ENCODE results near the gene ARHGAP22.

The ARHGAP22 gene

GRCh38 chr10:48605786-48606529 is 1.1 kb upstream of the ARHGAP22 start:
- no peak for FAIRE-seq
- DNase-seq (ENCODE audit: insufficient read length, low spot score): no peak
- TF ChIP-seq, protein P1, sequence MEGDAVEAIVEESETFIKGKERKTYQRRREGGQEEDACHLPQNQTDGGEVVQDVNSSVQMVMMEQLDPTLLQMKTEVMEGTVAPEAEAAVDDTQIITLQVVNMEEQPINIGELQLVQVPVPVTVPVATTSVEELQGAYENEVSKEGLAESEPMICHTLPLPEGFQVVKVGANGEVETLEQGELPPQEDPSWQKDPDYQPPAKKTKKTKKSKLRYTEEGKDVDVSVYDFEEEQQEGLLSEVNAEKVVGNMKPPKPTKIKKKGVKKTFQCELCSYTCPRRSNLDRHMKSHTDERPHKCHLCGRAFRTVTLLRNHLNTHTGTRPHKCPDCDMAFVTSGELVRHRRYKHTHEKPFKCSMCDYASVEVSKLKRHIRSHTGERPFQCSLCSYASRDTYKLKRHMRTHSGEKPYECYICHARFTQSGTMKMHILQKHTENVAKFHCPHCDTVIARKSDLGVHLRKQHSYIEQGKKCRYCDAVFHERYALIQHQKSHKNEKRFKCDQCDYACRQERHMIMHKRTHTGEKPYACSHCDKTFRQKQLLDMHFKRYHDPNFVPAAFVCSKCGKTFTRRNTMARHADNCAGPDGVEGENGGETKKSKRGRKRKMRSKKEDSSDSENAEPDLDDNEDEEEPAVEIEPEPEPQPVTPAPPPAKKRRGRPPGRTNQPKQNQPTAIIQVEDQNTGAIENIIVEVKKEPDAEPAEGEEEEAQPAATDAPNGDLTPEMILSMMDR (IDR thresholded peaks at IDR 0.05; ENCODE audit: insufficient read depth, missing control alignments): no peak

DNA sequence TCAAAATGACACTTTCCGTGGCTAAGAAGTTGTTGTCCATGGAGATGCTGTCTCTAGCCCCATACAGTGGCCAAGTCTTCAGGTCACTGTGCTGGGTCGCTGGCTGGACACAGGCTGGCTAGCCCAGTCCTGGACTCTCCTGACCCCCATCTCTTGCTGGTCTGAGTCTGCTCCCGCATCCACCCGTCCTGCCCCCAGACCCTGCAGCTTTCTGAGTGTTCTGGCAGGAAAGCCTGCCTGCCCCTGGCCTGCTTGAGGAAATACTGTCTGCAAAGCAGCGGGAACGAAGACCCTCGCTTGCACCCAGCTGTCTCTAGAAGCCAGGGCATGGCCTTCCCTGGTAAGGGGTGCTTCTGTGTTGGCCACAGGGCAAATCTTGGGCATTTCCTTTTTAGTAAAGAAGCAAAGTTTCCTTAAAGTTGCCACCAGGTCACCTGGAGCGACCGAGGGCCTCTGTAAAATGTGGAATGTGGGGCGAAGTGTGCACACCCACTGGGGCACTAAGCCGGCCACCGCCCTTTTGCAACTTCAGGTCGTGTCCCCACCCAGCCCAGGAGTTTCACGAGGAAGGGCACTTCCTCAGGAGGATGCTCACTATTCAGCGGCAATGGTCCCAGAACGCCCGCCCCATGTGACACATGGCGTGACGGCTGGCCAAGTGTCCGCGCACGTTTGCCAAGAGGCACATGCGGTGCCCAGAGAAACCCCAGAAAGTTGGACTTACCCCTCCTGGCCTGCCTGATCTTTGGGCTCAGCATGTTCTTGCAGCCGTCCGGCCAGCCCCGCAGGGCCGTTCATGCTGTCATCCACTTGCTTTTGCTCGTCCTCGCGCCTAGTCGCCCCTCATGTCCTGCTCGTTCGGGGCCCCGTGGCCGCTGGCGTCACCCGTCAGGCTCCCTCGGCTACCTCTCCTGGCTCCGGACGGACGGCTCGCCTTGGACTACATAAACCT is 558 bp downstream of the ARHGAP22 start:
- TF ChIP-seq, protein P1 (IDR thresholded peaks at IDR 0.05; ENCODE audit: insufficient read depth, missing control alignments): no peak
- DNase-seq (ENCODE audit: insufficient read length, low spot score) (no peak), FAIRE-seq (no peak)

GRCh38 chr10:48603421-48604038 is 1.3 kb downstream of the ARHGAP22 start:
- TF ChIP-seq, protein P1 (IDR thresholded peaks at IDR 0.05; ENCODE audit: insufficient read depth, missing control alignments): no peak
- no peak for FAIRE-seq
- DNase-seq (ENCODE audit: insufficient read length, low spot score): no peak

- TF ChIP-seq, protein P1 (IDR thresholded peaks at IDR 0.05; ENCODE audit: insufficient read depth, missing control alignments): no peak
- no peak for FAIRE-seq
Observed at GRCh38 chr10:48602401-48603135, 2.3 kb downstream of the ARHGAP22 start.

GRCh38 chr10:48601789-48602188 is 3.1 kb downstream of the ARHGAP22 start:
- TF ChIP-seq, protein P1 (IDR thresholded peaks at IDR 0.05; ENCODE audit: insufficient read depth, missing control alignments): no peak
- FAIRE-seq: no peak

More at GRCh38 chr10:48602401-48603135, 2.3 kb downstream of the ARHGAP22 start:
- DNase-seq (ENCODE audit: insufficient read length, low spot score): no peak

DNA sequence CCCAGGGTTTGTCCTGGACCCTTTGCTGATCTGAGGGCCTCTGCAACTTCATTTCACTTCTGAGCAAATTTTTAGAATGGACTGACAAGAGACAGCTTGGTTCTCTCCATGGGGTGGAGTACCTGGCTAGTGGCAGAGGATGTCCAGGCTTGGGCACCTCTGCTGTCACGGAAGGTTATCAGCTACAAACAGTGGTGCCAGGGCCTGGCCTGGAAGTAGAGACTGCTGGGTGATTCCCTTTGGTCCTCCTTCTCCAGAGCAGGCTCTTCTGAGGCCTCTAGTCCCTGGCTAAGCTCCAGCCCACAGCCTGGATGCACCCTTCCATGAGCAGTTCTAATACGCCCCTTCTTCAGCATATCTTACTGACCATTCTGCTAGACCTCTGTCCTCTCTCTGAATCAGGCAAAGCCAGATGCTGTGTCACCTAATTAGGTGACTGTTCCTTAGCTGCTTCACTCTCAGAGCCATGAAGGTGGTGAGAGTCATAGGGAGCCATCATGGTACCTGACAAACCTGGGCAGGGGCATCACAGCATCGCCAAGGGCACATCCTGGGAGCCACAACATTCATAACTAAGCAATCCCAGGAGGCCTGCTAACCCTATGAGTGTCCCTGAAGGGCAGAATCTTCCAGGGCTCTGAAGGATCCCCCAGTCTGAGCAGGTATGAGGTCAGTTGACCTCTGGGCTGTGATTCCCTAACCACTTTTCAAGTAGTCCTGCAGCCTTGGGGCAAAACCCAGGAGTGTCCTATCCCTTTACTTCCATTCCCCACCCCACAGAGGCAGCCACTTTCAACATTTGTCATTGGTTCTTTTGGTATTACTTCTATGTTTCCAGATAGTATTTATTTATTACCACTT is 4.0 kb downstream of the ARHGAP22 start:
- FAIRE-seq (no peak), DNase-seq (ENCODE audit: insufficient read length, low spot score) (no peak)
- TF ChIP-seq, protein P1 (IDR thresholded peaks at IDR 0.05; ENCODE audit: insufficient read depth, missing control alignments): no peak

More at GRCh38 chr10:48601789-48602188, 3.1 kb downstream of the ARHGAP22 start:
- no peak for DNase-seq (ENCODE audit: insufficient read length, low spot score)

Measured in D721Med (cell line).